K562 (cell line): ENCODE data around the gene POLD3. TPM values are rescaled to one million over a fixed set of nuclear protein-coding genes. Genes with fewer than 3 reads are reported as not detected.

Source experiments
- BCOR ChIP-seq: fragments of 450-650 bp; IDR thresholded peaks from 2 replicates; pipeline ENCODE4 v1.6.1; 2016
- BHLHE40 ChIP-seq: IDR thresholded peaks from 2 replicates; pipeline ENCODE4 v1.6.1; 2011; ENCODE audit warnings: low read length, improper control_type of control experiment
- CEBPB ChIP-seq: fragments of 450-650 bp; IDR thresholded peaks from 2 replicates; pipeline ENCODE4 v1.6.1; 2016; ENCODE audit warnings: missing genetic modification characterization, missing compliant biosample characterization
- CREM ChIP-seq: IDR thresholded peaks from 2 replicates; pipeline ENCODE4 v1.6.1; 2014; ENCODE audit warnings: antibody characterized with exemption, low read depth
- CXXC5 ChIP-seq: fragments of 250-450 bp; sonication (Bioruptor Pico); IDR thresholded peaks from 2 replicates; pipeline ENCODE4 v1.8.0; 2022; ENCODE audit warnings: inconsistent platforms, mild to moderate bottlenecking, moderate library complexity
- EHMT2 ChIP-seq: fragments of 450-650 bp; IDR thresholded peaks from 2 replicates; pipeline ENCODE4 v1.6.1; 2018; ENCODE audit warnings: antibody characterized with exemption
- EP300 ChIP-seq: IDR thresholded peaks from 2 replicates; pipeline ENCODE4 v1.6.1; 2012; ENCODE audit warnings: low read length, improper control_type of control experiment
- FOSL1 ChIP-seq: fragments of 200-800 bp; sonication (Bioruptor generic); conservative IDR thresholded peaks from 2 replicates; pipeline ENCODE4 v1.6.1; 2016; ENCODE audit warnings: missing genetic modification characterization, missing compliant biosample characterization
- FOXA3 ChIP-seq, 2 experiments: fragments of 450-650 bp in 1 of 2; sonication (generic) in 1 of 2; formaldehyde crosslinking; IDR thresholded peaks in 1 of 2; conservative IDR thresholded peaks in 1 of 2; 2 replicates each; pipeline versions ENCODE4 v1.4.0 to v1.8.0; 2020 to 2022; ENCODE audit warnings: mild to moderate bottlenecking in 2 of 2, missing genetic modification reagents in 1 of 2
- GATA2 ChIP-seq: sonication (generic); formaldehyde crosslinking; IDR thresholded peaks from 2 replicates; pipeline ENCODE4 v1.4.0; 2020; ENCODE audit warnings: mild to moderate bottlenecking, missing genetic modification reagents
- JUND ChIP-seq, 2 experiments: IDR thresholded peaks; 2 replicates in 1 of 2; 3 replicates in 1 of 2; pipeline ENCODE4 v1.6.1; 2011; ENCODE audit warnings: borderline replicate concordance in 2 of 2, low read depth in 2 of 2, low read length in 2 of 2, improper control_type of control experiment in 1 of 2, missing biosample characterization in 1 of 2, missing genetic modification characterization in 1 of 2, missing genetic modification reagents in 1 of 2
- LEF1 ChIP-seq: fragments of 450-650 bp; IDR thresholded peaks from 2 replicates; pipeline ENCODE4 v1.6.1; 2016; ENCODE audit warnings: mild to moderate bottlenecking
- MECOM ChIP-seq: fragments of 250-450 bp; sonication (Bioruptor Pico); IDR thresholded peaks from 2 replicates; pipeline ENCODE4 v1.8.0; 2022; ENCODE audit warnings: inconsistent platforms
- NFE2 ChIP-seq: IDR thresholded peaks from 2 replicates; pipeline ENCODE4 v1.6.1; 2014; ENCODE audit warnings: antibody characterized with exemption, low read depth
- NFIC ChIP-seq: fragments of 450-650 bp; IDR thresholded peaks from 2 replicates; pipeline ENCODE4 v1.6.1; 2017; ENCODE audit warnings: mild to moderate bottlenecking, inconsistent platforms
- NFRKB ChIP-seq: fragments of 450-650 bp; IDR thresholded peaks from 2 replicates; pipeline ENCODE4 v1.6.1; 2016; ENCODE audit warnings: low read depth
- RBFOX2 ChIP-seq: fragments of 200-400 bp; formaldehyde crosslinking; IDR thresholded peaks from 2 replicates; pipeline ENCODE4 v1.6.1; 2017; ENCODE audit warnings: low read depth, mild to moderate bottlenecking, low read length, moderate library complexity
- SMARCA4 ChIP-seq: fragments of 450-650 bp; IDR thresholded peaks from 2 replicates; pipeline ENCODE4 v1.6.1; 2016
- SMARCA5 ChIP-seq: fragments of 450-650 bp; IDR thresholded peaks from 2 replicates; pipeline ENCODE4 v1.6.1; 2016
- SMARCE1 ChIP-seq: fragments of 450-650 bp; IDR thresholded peaks from 2 replicates; pipeline ENCODE4 v1.7.1; 2016; ENCODE audit warnings: mild to moderate bottlenecking
- TBL1XR1 ChIP-seq, 2 experiments: IDR thresholded peaks; 2 replicates each; pipeline ENCODE4 v1.6.1; 2012; ENCODE audit warnings: improper control_type of control experiment in 2 of 2, low read length in 2 of 2, mild to moderate bottlenecking in 1 of 2
- VEZF1 ChIP-seq: fragments of 200-800 bp; sonication (Bioruptor generic); IDR thresholded peaks from 2 replicates; pipeline ENCODE4 v1.6.1; 2017; ENCODE audit warnings: missing genetic modification characterization, missing compliant biosample characterization
- ZFP36 ChIP-seq: fragments of 150-350 bp; IDR thresholded peaks from 2 replicates; pipeline ENCODE4 v1.6.1; 2018; ENCODE audit warnings: low read length, low read depth; ENCODE audit not compliant: partially characterized antibody
- ZNF133 ChIP-seq: fragments of 250-450 bp; sonication (Bioruptor Pico); IDR thresholded peaks from 2 replicates; pipeline ENCODE4 v1.4.0; 2020; ENCODE audit warnings: mild to moderate bottlenecking
- ZNF175 ChIP-seq: fragments of 200-800 bp; sonication (Bioruptor generic); IDR thresholded peaks from 2 replicates; pipeline ENCODE4 v1.6.1; 2016; ENCODE audit warnings: low read depth, mild to moderate bottlenecking, missing genetic modification characterization, missing compliant biosample characterization
- ZNF584 ChIP-seq: fragments of 200-800 bp; sonication (Bioruptor generic); IDR thresholded peaks from 2 replicates; pipeline ENCODE4 v1.6.1; 2016; ENCODE audit warnings: low read depth, mild to moderate bottlenecking, missing genetic modification characterization, missing compliant biosample characterization
- polyA plus RNA-seq, 8 experiments: library from polyadenylated mRNA; depleted of rRNA in 4 of 8; stranded (reverse) in 5 of 8; unstranded in 3 of 8; fragments of >200 nt; fragmentation: Nextera tagmentation in 2 of 8; fragmentation: Illumina TruSeq in 1 of 8; extraction: Ambion mirVana in 2 of 8; extraction: Trizol in 1 of 8; gene quantifications; 2 replicates each; pipeline versions ENCODE4 v1.2.1 to v1.2.3, GENCODE V29; 2011 to 2014; ENCODE audit warnings: inconsistent platforms in 1 of 8, missing spikeins in 1 of 8
- total RNA-seq, 7 experiments: library from RNA; depleted of rRNA in 6 of 7; stranded (reverse); fragments of >200 nt in 6 of 7; fragmentation: Illumina TruSeq in 2 of 7; extraction: Trizol in 2 of 7; gene quantifications; 2 replicates each; pipeline versions ENCODE4 v1.2.1 to v1.2.3, GENCODE V29; 2011 to 2021; ENCODE audit warnings: low replicate concordance in 1 of 7
- TF ChIP-seq, protein P1 (sequence below): IDR thresholded peaks from 2 replicates; pipeline ENCODE4 v1.6.1; 2012; ENCODE audit warnings: low read depth, low read length, improper control_type of control experiment, borderline replicate concordance

The POLD3 gene
- total and polyA plus RNA-seq, 9 of the 15 experiments (the other 6 are each of a cell fraction or from before 2014, with no cell fraction given): 10.6 to 40.1 (median 24.6) TPM

- TF ChIP-seq VEZF1 (CRISPR knock-in tag): peak; percentile 36; the same call in 1 of the 2 replicates
- TF ChIP-seq, protein P1, sequence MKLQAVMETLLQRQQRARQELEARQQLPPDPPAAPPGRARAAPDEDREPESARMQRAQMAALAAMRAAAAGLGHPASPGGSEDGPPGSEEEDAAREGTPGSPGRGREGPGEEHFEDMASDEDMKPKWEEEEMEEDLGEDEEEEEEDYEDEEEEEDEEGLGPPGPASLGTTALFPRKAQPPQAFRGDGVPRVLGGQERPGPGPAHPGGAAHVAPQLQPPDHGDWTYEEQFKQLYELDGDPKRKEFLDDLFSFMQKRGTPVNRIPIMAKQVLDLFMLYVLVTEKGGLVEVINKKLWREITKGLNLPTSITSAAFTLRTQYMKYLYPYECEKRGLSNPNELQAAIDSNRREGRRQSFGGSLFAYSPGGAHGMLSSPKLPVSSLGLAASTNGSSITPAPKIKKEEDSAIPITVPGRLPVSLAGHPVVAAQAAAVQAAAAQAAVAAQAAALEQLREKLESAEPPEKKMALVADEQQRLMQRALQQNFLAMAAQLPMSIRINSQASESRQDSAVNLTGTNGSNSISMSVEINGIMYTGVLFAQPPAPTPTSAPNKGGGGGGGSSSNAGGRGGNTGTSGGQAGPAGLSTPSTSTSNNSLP: 0 out of 2 replicates have a peak, but pooled peaks have one; percentile 39
- TF ChIP-seq SMARCE1: peak; percentile 51; the same call in 1 of the 2 replicates
- 0 out of 2 replicates have a peak, but pooled peaks have one; percentile 15 for TF ChIP-seq ZNF584 (CRISPR knock-in tag)
- 0 out of 2 replicates have a peak, but pooled peaks have one; percentile 37 for TF ChIP-seq NFRKB
- TF ChIP-seq ZFP36: peak; percentile 69
- peak; percentile 58; the same call in 1 of the 2 replicates for TF ChIP-seq JUND (IDR thresholded peaks at IDR 0.05; ENCODE audit: borderline replicate concordance, low read depth, low read length)
- no peak; the same call in 2 of the 3 replicates for TF ChIP-seq JUND (tag; IDR thresholded peaks at IDR 0.05; ENCODE audit: borderline replicate concordance, low read depth, low read length)
- TF ChIP-seq FOXA3 (CRISPR knock-in tag; conservative IDR thresholded peaks at IDR 0.05 in 1 of 2, IDR thresholded peaks at IDR 0.05 in 1 of 2): peak in 1 of 2 experiments; percentile 45; a peak in 1 of 4 replicates
- peak; percentile 30; the same call in 1 of the 2 replicates for TF ChIP-seq FOSL1 (tag)
- TF ChIP-seq CREM: peak; percentile 42; the same call in 1 of the 2 replicates
- TF ChIP-seq NFE2: peak; percentile 11; the same call in 1 of the 2 replicates
- TF ChIP-seq BHLHE40: no peak; the same call in 1 of the 2 replicates
- peak; percentile 41; the same call in 1 of the 2 replicates for TF ChIP-seq RBFOX2
- TF ChIP-seq ZNF175 (CRISPR knock-in tag): peak; percentile 56; the same call in 1 of the 2 replicates
- peak; percentile 40; the same call in 1 of the 2 replicates for TF ChIP-seq GATA2 (CRISPR knock-in tag)
- peak; percentile 69; the same call in 1 of the 2 replicates for TF ChIP-seq EHMT2
- peak; percentile 12; the same call in 1 of the 2 replicates for TF ChIP-seq EP300
- TF ChIP-seq MECOM (CRISPR knock-in tag): peak; percentile 31; the same call in 1 of the 2 replicates
- peak; percentile 39; the same call in 1 of the 2 replicates for TF ChIP-seq BCOR
- TF ChIP-seq TBL1XR1 (IDR thresholded peaks at IDR 0.05; ENCODE audit: low read length in 2 of 2): peak in 1 of 2 experiments; percentile 27; a peak in 1 of 4 replicates
- TF ChIP-seq CEBPB: 0 out of 2 replicates have a peak, but pooled peaks have one; percentile 56
- TF ChIP-seq CXXC5 (CRISPR knock-in tag): peak; percentile 14; the same call in 1 of the 2 replicates
- no peak for TF ChIP-seq ZNF133 (CRISPR knock-in tag)
- peak; percentile 34; the same call in 1 of the 2 replicates for TF ChIP-seq LEF1
- peak; percentile 81 for TF ChIP-seq NFIC
- peak; percentile 61; the same call in 1 of the 2 replicates for TF ChIP-seq SMARCA5
- TF ChIP-seq SMARCA4: peak; percentile 68; the same call in 1 of the 2 replicates
Observed at GRCh38 chr11:74672956-74673692, 80.7 kb downstream of the POLD3 start (continued).
